NCI-H2196 treated with DMSO at 0.1 percent for 48 hours (cell line): ENCODE data around the gene NOL9.

ENCODE experiments used
- DNase-seq: peaks from one replicate; lab custom pipeline; 2025; ENCODE audit not compliant: unreplicated experiment; lab: John Stamatoyannopoulos, UW

NOL9 gene

DNA sequence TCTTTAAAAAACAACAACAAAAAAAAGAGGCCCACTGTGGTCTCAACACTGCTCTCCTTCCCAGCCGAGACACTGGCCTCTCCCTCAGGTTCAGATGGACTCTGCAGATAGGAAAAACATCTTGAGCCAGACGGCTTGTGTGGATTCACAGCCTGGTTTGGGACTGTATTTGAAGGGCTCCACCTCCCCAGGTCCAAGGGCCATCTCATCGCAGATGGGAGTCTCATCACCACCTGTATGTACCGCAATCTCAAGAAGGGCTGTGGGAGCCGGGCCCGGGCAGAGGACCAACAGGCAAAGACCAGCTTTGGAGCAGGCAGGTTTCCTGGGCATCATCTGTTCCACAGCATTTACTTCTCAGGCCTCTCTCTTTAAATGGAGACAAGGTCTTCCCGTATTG is 35.7 kb upstream of the NOL9 start:
- DNase-seq = no peak

DNA sequence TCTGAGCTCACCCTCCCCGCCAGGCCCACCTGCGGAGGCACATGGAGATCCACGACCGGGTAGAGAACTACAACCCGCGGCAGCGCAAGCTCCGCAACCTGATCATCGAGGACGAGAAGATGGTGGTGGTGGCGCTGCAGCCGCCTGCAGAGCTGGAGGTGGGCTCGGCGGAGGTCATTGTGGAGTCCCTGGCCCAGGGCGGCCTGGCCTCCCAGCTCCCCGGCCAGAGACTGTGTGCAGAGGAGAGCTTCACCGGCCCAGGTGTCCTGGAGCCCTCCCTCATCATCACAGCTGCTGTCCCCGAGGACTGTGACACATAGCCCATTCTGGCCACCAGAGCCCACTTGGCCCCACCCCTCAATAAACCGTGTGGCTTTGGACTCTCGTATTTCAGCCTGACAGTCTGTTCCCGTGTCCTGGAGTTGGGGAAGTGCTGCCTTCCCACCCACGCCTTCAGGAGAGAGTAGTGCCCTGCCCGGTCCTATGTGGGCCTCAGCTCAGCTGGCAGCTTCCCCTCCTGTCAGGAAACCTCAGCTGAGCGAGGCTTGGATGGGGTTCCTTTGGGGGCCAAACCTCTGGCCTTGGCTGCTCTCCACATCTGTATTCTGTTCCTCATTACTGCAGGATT is 34.7 kb upstream of the NOL9 start:
- DNase-seq = no peak

DNA sequence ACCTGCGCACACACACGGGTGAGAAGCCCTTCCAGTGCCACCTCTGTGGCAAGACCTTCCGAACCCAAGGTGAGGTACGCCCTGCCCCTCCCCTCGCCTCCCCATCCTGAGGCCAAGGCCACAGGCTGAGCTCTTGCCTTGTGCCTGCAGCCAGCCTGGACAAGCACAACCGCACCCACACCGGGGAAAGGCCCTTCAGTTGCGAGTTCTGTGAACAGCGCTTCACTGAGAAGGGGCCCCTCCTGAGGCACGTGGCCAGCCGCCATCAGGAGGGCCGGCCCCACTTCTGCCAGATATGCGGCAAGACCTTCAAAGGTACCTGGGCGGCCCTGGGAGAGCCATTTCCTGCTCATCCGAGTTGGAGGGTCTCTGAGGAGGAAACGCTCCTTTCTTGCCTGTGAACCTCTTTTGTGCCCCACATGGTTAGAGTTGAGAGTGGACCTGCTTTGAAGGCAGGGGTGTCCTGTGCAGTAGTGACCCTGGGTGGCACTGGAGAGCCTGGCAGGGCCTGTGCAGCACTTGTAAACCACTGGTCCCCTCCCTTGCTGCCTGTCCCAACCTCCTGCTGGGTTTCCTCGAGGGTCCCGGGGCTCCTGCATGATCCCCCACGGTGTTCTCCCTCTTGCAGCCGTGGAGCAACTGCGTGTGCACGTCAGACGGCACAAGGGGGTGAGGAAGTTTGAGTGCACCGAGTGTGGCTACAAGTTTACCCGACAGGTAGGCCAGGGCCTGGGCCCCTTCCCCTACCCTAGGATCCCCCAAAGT is 34.0 kb upstream of the NOL9 start:
- DNase-seq = no peak

DNA sequence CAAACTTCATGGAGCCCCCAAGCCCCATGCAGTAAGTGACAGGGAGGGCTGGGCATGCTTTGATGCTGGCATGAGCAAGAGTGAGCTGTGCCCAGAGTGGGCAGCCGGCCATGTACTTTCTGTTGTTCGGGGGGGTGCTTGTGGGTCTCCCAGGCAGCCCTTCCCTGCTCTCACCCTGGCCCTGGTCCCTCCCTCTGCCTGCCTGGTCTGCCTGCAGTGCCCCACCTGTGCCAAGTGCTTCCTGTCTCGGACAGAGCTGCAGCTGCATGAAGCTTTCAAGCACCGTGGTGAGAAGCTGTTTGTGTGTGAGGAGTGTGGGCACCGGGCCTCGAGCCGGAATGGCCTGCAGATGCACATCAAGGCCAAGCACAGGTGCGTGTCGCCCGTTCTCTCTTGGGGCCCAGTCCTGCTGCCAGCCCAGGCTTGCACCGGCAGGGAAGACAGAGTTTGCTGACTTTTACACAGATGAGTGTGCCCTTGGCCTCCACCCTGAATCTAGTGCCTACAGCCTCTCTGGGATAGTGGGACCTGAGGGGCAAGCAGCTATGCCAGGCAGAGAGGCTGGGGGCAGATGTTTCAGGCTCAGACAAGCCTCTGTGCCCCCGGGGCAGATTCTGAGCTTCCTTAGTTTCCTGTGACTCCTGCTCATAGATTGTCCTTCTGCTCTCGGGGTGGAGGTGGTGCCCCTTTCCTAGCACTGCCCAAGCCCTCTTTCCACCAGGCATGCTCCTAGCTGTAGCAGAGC is 33.1 kb upstream of the NOL9 start:
- peak; percentile 83 for DNase-seq

DNA sequence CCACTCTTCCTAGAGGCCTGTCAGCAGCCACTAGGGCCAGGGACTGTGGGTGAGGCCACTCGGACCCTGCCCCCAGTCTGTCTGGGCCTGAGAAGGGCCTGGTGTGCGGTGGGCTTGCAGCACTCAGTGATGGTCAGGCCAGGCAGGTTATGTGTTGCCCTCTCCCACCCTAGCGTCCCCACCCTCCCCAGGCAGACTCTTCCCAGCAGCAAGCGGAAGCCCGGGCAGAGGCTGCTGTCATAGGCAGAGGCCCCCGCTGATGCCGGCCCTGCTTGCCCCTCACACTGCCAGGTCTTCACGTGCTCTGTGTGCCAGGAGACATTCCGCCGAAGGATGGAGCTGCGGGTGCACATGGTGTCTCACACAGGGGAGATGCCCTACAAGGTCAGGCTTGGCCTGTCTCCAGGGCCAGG is 32.1 kb upstream of the NOL9 start:
- DNase-seq = no peak

DNA sequence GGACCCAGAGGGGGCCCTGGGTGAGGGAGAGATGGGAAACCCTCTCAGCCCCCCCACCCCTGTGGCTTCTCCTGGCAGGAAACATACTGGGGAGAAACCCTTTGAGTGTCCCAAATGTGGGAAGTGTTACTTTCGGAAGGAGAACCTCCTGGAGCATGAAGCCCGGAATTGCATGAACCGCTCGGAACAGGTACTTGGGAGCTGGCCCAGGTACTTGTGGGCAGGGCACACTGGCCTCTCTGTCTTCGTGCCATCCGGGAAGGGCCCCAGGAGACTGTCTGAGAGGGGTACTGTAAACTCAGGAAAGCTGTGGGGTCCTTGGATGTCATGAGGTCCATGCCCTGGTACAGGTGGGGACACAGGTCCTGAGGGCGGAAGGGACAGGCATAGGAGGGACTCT is 31.5 kb upstream of the NOL9 start:
- no peak for DNase-seq

DNA sequence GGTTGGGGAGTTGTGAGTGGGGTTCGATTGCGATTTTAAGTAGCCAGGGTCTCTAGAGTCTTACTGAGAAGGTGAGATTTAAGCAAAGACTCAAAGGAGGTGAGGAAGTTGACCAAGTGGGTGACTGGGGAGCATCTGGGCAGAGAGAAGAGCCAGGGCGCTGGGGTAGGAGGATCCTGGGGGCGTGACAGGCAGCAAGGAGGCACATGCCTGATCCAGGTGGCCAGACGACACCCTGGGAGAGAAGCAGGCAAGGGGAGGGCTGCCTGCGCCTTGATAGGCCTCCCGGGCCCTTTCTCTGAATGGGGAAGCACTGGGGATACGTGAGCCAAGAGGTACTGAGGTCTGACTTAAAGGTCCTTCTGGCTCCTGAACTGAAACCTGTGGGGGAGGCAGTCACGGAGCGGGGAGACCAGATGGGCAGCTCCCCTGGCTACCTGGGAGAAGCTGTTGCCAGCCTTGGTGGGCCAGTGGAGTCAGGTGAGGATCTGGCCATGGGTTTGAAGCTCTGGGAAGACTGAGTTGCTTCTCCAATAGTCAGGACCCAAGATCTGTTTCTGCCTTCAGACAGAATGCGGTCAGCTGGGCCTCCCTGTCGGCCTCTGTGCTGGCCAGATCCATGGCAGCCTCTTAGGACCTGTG is 30.9 kb upstream of the NOL9 start:
- no peak for DNase-seq

DNA sequence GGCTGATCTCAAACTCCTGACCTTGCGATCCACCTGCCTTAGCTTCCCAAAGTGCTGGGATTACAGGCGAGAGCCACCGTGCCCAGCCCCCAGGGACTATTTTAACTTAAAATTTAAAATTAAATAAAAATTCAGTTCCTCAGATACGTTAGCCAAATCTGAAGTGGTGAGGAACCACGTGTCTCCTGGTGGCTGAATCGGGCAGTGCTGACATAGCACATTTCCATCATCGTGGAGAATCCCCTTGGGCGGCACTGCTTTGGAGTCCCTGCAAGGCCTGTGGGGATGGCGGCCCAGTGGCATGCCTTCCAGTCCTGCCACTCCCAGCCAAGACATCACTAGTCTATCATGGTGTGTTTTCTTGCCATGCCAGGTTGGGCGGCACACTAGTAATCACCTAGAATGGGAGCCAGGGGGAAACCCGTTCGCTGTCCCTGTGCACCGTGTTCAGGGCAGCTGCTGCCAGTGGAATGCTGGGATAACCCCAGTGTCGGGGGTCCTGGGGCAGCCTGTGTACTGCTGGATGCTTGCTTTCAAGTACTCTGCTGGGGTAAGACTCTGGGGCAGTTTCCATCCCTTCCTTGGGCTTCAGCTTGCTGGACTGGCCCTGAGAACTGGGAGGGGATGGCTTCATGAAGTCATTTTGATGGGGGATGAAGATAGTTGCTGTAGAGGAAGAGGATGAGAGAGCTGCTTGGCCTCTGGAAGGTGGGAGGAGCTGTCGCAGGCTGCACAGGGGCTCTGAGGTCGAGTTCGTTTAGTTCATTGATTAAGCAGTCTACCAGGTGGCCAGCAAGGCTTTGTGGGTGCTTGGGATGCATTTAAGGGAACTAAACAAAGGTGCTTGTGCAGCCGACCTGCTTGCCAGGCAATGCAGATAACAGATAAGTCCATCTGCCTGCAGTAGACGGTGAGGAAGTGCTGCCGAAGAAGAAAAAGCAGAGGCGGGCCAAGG is 30.1 kb upstream of the NOL9 start:
- no peak for DNase-seq

DNA sequence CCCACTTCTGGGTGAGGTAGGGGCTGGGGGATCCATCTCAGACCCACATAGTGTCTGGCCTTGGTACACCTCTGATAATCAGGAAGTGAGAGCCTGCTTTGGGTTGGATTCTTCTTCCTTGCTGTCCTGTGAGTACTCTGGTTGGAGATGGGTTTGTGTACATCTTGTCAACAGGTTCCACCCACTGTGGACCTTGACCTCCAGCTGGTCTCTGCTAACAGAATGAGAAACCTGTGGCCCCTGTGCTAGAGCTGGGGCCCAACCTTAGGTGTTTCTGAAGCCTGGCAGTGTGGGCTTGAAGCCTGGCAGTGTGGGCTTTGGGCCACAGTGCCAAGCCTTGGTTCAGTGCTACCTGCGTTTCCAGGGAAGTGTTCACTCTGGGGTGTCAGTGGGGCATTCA is 28.1 kb upstream of the NOL9 start:
- no peak for DNase-seq

DNA sequence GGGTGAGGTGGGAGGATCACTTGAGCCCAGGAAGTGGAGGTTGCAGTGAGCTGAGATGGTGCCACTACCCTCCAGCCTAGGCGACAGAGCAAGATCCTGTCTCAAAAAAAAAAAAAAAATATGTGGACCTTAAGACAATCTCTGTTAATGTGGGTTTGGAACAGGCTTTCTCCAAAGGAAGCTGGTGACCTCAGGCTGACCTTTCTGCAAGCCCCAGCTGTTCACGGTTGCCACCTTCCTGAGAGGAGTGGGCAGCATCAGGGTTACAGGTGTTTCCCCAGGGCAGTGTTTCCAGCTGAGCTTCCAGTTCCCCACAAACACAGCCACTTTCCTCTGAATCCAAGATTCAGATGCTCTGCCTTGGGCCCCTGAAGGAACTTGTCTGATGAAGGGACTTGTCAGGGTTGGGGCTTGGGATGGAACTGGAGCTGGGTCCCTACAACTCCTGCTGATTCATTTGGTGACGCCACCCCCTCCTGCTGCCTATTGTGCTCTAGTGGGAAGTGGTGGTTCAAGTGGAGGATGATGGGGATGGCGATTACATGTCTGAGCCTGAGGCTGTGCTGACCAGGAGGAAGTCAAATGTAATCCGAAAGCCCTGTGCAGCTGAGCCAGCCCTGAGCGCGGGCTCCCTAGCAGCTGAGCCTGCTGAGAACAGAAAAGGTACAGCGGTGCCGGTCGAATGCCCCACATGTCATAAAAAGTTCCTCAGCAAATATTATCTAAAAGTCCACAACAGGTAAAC is 27.4 kb upstream of the NOL9 start:
- DNase-seq = peak; percentile 14

DNA sequence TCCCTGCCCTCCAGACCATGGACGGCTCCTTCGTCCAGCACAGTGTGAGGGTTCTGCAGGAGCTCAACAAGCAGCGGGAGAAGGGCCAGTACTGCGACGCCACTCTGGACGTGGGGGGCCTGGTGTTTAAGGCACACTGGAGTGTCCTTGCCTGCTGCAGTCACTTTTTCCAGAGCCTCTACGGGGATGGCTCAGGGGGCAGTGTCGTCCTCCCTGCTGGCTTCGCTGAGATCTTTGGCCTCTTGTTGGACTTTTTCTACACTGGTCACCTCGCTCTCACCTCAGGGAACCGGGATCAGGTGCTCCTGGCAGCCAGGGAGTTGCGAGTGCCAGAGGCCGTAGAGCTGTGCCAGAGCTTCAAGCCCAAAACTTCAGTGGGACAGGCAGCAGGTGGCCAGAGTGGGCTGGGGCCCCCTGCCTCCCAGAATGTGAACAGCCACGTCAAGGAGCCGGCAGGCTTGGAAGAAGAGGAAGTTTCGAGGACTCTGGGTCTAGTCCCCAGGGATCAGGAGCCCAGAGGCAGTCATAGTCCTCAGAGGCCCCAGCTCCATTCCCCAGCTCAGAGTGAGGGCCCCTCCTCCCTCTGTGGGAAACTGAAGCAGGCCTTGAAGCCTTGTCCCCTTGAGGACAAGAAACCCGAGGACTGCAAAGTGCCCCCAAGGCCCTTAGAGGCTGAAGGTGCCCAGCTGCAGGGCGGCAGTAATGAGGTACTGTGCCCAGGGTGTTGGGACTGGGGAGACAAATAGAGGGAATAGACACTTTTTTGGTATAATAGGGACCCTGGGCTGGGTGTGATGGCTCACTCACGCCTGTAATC is 26.5 kb upstream of the NOL9 start:
- no peak for DNase-seq

DNA sequence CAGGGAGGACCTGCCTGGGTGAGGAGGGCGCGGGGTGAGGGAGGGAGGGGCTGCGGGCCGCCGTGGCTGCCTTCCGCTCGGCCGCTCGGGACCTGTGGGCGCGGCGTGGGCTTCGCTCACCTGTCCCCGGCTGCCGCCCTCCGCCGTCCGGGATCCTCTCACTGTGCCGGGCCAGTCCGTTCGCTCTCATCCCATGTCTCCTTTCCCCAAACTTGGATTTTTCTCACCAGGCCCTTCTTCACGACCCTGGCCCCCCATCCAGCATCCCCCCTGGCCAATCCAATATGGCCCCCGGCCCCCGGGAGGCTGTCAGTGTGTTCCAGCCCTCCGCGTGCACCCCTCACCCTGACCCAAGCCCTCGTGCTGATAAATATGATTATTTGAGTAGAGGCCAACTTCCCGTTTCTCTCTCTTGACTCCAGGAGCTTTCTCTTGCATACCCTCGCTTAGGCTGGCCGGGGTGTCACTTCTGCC is 25.8 kb upstream of the NOL9 start:
- DNase-seq = no peak

DNA sequence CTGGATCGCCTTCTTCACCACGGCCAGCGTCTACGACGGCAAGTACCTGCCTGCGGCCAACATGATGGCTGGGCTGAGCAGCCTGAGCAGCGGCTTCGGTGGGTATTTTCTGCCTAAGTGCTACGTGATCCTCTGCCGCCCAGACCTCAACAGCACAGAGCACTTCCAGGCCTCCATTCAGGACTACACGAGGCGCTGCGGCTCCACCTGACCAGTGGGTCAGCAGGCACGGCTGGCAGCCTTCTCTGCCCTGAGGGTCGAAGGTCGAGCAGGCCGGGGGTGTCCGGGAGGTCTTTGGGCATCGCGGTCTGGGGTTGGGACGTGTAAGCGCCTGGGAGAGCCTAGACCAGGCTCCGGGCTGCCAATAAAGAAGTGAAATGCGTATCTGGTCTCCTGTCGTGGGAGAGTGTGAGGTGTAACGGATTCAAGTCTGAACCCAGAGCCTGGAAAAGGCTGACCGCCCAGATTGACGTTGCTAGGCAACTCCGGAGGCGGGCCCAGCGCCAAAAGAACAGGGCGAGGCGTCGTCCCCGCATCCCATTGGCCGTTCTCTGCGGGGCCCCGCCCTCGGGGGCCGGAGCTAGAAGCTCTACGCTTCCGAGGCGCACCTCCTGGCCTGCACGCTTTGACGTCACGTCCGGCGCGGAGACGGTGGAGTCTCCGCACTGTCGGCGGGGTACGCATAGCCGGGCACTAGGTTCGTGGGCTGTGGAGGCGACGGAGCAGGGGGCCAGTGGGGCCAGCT is 25.2 kb upstream of the NOL9 start, which contains the start of gene ZBTB48:
Gene ZBTB48 (plus strand): TSS at position 621 of the 745 bp plus-strand sequence. CDS start 616 bp downstream, outside the sequence.
- peak; percentile 95 for DNase-seq

DNA sequence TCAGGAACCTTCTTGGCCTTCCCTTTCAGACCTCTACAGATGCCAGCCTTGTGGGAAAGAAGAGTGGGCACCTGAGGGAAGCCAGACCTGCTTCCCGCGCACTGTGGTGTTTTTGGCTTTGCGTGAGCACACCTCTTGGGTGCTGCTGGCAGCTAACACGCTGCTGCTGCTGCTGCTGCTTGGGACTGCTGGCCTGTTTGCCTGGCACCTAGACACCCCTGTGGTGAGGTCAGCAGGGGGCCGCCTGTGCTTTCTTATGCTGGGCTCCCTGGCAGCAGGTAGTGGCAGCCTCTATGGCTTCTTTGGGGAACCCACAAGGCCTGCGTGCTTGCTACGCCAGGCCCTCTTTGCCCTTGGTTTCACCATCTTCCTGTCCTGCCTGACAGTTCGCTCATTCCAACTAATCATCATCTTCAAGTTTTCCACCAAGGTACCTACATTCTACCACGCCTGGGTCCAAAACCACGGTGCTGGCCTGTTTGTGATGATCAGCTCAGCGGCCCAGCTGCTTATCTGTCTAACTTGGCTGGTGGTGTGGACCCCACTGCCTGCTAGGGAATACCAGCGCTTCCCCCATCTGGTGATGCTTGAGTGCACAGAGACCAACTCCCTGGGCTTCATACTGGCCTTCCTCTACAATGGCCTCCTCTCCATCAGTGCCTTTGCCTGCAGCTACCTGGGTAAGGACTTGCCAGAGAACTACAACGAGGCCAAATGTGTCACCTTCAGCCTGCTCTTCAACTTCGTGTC is 24.5 kb upstream of the NOL9 start:
- DNase-seq = no peak

DNA sequence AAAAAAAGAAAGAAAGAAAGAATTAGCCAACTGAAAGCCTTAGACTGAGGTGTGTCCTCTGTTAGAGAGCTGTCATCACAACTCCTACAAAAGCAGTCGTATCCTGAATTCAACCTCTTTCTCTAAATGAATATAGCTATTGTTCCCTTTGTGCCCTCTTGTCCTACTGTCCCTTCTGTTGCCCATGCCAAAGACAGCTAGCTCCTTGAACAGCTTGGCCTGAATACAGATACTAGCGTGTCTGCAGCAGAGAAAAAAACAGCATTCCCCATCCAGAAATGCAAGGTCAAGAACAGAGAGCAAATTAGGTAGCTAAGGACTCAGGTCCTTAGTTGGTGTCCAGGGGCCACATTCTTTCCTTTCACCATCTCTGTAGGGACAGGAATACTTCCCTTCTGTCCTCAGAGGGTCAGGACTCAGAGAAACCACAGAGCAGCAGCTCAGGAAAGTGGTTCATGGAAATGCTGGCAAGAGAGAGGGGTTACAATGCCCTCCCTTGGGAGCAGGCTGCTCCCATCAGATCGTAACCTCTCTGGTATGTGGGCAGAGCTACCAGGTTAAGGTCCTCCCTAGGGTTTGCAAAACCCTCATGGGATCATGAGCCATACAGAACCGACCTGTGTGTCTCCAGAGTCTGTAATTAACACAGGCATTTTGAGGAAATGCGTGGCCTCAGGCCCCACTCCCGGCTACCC is 23.7 kb upstream of the NOL9 start:
- no peak for DNase-seq

DNA sequence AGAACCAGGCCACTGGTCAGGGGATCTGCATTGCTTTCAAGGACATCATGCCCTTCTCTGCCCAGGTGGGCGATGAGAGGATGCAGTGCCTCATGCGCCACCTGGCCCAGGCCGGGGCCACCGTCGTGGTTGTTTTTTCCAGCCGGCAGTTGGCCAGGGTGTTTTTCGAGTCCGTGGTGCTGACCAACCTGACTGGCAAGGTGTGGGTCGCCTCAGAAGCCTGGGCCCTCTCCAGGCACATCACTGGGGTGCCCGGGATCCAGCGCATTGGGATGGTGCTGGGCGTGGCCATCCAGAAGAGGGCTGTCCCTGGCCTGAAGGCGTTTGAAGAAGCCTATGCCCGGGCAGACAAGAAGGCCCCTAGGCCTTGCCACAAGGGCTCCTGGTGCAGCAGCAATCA is 20.5 kb upstream of the NOL9 start:
- DNase-seq = no peak
